ENCODE results near the gene TRIM61. TPM values are rescaled to one million over a fixed set of nuclear protein-coding genes. Genes with fewer than 3 reads are reported as not detected.
"Not testable (repeated sequence)": the region's sequence is repeated elsewhere in the genome, so short reads cannot be mapped to it uniquely, and the experiment has no call there.

The TRIM61 gene
- total RNA-seq, 1 donor from 2014 or later = 1.2 TPM

- DNase-seq (no peak), ATAC-seq (no peak)
- Histone ChIP-seq H3K27me3 (no peaks in the 10 kb centered on the region), H3K36me3 (no peaks in the 10 kb centered on the region), H3K4me1 (no peaks in the 10 kb centered on the region), H3K4me3 (no peak overlapping the region), H3K27ac (no peak overlapping the region), H3K9me3 (no peaks in the 10 kb centered on the region)
- no peak for TF ChIP-seq CTCF (IDR thresholded peaks at IDR 0.05)
- intact Hi-C loops (cut with DNase I) = no loop called here
Observed at GRCh38 chr4:164959896-164960295, 17.6 kb downstream of the TRIM61 start.

GRCh38 chr4:164959421-164959820 is 18.0 kb downstream of the TRIM61 start:
- intact Hi-C loops (cut with DNase I); DNase-seq; H3K27ac ChIP-seq; H3K36me3 ChIP-seq; ATAC-seq; H3K4me3 ChIP-seq; H3K27me3 ChIP-seq; H3K9me3 ChIP-seq; H3K4me1 ChIP-seq: not testable (repeated sequence)

- ATAC-seq = peak; percentile 100
- H3K9me3 ChIP-seq = no peaks in the 10 kb centered on the region
- DNase-seq = peak; percentile 91
- no peak for TF ChIP-seq CTCF (IDR thresholded peaks at IDR 0.05)
- no peak overlapping the region for H3K27ac ChIP-seq
- intact Hi-C loops (cut with DNase I) = no loop called here
- H3K4me3 ChIP-seq = peak overlapping the region; percentile 62
- H3K27me3 ChIP-seq = peaks cover 4% of the 10 kb centered on the region
- no peaks in the 10 kb centered on the region for H3K36me3 ChIP-seq
- H3K4me1 ChIP-seq = no peaks in the 10 kb centered on the region
Observed at GRCh38 chr4:164956766-164957643, 20.5 kb downstream of the TRIM61 start.

- Histone ChIP-seq H3K36me3 (no peaks in the 10 kb centered on the region), H3K27ac (no peak overlapping the region), H3K4me3 (no peak overlapping the region), H3K9me3 (no peaks in the 10 kb centered on the region), H3K4me1 (no peaks in the 10 kb centered on the region), H3K27me3 (peaks cover 4% of the 10 kb centered on the region)
- ATAC-seq (no peak), DNase-seq (no peak)
- no peak for TF ChIP-seq CTCF (IDR thresholded peaks at IDR 0.05)
- intact Hi-C loops (cut with DNase I) = no loop called here
Observed at GRCh38 chr4:164955107-164955805, 22.2 kb downstream of the TRIM61 start.

GRCh38 chr4:164952551-164952950 is 24.9 kb downstream of the TRIM61 start:
- intact Hi-C loops (cut with DNase I) = no loop called here
- no peak overlapping the region for H3K4me3 ChIP-seq
- H3K36me3 ChIP-seq = no peaks in the 10 kb centered on the region
- H3K4me1 ChIP-seq = no peaks in the 10 kb centered on the region
- no peaks in the 10 kb centered on the region for H3K9me3 ChIP-seq
- no peak overlapping the region for H3K27ac ChIP-seq
- no peak for TF ChIP-seq CTCF (IDR thresholded peaks at IDR 0.05)
- peaks cover 4% of the 10 kb centered on the region for H3K27me3 ChIP-seq
- no peak for ATAC-seq
- no peak for DNase-seq
